HG03108 (cell line): ENCODE data around the gene EIF4G3.
"Not testable (repeated sequence)": the region's sequence is repeated elsewhere in the genome, so short reads cannot be mapped to it uniquely, and the experiment has no call there.

Experiments used
- ATAC-seq: cut with Tn5 transposase; IDR thresholded peaks from one replicate; pipeline ENCODE4 v1.9.1; 2021; ENCODE audit warnings: moderate library complexity; ENCODE audit not compliant: unreplicated experiment

Gene EIF4G3

GRCh38 chr1:20846461-20847374, 330.0 kb downstream of the EIF4G3 start:
- ATAC-seq, result no peak

- ATAC-seq, result no peak
Observed at GRCh38 chr1:20840731-20841130, 336.0 kb downstream of the EIF4G3 start.

GRCh38 chr1:20837554-20838192, 339.0 kb downstream of the EIF4G3 start:
- ATAC-seq, result no peak

- ATAC-seq, result no peak
Observed at GRCh38 chr1:20836230-20836629, 340.5 kb downstream of the EIF4G3 start.

DNA sequence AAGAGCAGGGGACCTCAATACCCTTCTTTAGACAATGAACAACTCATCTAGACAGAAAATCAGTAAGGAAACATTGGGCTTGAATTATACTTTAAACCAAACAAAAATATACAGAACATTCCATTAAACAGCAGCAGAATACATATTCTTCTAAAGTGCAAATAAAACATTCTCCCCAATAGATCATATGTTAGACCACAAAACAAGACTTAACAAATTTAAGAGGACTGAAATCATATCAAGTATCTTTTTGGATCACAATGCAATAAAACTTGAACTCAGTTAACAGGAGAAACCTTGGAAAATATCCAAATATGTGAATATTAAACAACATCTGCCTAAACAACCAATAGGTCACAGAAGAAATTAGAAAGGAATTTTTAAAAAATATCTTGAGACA, 341.9 kb downstream of the EIF4G3 start:
- ATAC-seq, result no peak

GRCh38 chr1:20834192-20834591, 342.5 kb downstream of the EIF4G3 start:
- no peak for ATAC-seq

GRCh38 chr1:20830378-20830777, 346.3 kb downstream of the EIF4G3 start:
- no peak for ATAC-seq

- ATAC-seq, result no peak
Observed at GRCh38 chr1:20829946-20830345, 346.8 kb downstream of the EIF4G3 start.

DNA sequence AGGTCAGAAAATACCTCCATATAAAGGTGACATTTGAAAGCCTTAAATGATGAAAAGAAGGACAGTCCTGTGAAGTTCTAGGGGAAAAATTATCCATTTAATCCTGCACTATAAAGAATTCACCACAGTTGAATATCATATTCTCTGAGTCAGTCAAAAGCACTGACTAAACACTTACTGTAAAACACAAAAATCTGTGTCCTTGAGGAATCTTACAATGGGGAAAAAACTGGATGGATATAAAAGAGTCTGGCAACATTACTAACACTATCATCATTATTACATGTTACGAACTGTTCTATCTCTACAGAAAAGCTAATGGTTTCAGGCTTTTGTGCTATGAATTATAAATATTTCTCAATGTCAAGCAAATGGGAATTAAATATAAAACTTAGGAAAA, 347.2 kb downstream of the EIF4G3 start:
- ATAC-seq, result no peak

DNA sequence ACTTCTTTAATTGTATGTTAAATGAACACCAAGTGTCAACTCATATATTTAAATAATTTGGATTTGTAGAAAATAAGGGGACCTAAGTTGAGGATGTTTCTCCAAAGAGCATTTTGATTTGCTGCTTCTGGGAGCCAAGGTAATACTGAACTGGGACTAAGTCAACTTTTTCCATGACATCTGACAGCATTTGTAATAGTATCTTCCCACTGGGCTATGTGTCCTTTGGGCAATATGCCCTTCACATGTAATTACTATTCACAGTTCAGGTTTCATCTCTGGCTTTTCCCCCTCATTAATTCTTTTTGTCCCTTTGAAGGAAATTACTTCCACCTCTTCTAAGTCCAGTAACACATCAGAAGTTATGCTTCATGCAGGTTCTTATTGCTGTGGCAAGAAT, 352.9 kb downstream of the EIF4G3 start:
- ATAC-seq, result no peak

GRCh38 chr1:20821466-20821865, 355.2 kb downstream of the EIF4G3 start:
- no peak for ATAC-seq

GRCh38 chr1:20819818-20820217, 356.9 kb downstream of the EIF4G3 start:
- ATAC-seq, result no peak

GRCh38 chr1:20814534-20814871, 362.2 kb downstream of the EIF4G3 start:
- no peak for ATAC-seq

DNA sequence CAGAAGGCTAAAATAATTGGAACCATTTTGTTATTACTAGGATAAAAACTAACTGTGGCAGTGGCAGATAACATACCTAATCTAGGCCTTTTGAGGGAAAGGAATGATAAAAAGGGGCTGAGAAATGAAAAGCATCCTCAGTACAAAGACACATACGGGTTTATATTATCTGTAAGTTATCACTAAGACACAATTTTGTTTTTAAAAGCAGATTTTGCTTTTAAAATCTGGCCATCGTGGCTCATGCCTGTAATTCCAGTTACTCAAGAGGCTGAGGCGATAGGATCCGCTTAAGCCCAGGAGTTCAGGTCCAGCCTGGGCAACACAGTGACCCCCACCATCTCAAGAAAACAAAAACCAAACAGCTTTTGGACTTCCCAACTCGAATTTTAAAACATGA, 364.8 kb downstream of the EIF4G3 start:
- ATAC-seq, result no peak

- ATAC-seq, result no peak
Observed at GRCh38 chr1:20793236-20793635, 383.5 kb downstream of the EIF4G3 start.

DNA sequence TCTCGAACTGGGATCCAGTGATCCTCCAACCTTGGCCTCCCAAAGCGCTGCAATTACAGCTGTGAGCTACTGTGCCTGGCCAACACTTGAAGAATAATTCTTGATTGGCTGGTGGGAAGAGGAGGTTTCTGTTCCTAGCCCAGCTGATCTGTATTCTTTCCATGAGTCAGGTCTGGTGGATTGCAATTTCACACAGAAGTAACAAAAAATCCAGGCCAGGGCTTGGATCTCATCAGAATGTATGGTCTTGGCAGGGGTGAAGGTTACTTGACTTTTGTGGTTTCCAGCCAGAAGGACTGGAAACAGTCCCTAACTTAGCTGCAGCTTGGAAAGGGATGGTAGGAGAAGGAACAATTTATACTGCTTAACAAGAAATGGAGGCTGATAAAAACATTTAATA, 384.5 kb downstream of the EIF4G3 start:
- no peak for ATAC-seq

DNA sequence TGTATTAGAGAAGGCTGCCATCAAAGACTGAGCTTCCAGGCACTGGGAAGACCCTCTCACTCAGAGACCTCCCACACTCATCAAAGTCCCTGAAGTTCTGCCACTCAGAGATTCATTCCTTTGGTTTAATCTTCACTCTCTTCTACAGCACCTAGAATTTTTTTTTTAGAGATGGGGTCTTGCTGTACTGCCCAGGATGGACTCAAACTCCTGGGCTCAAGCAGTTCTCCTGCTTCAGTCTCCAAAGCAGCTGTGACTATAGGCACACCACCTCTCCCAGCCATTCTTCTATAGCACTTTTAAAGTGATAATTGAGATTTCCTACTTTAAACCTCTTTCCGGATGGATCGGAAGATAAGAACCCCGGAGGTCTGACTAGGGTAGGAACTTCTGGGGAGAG, 385.9 kb downstream of the EIF4G3 start:
- no peak for ATAC-seq

DNA sequence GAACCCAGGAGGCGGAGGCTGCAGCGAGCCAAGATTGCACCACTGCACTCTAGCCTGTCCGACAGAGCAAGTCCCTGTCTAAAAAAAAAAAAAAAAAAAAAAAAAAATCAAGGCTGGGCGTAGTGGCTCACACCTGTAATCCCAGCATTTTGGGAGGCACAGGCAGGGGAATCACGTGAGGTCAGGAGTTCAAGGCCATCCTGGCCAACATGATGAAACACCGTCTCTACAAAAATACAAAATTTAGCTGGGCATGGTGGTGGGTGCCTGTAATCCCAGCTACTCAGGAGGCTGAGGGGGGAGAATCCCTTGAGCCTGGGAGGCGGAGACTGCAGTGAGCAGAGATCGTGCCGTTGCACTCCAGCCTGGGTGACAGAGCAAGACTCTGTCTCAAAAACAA, 387.1 kb downstream of the EIF4G3 start:
- ATAC-seq, result not testable (repeated sequence)

- ATAC-seq, result no peak
Observed at GRCh38 chr1:20787840-20788795, 388.6 kb downstream of the EIF4G3 start.

GRCh38 chr1:20787029-20787839, 389.5 kb downstream of the EIF4G3 start, which contains the start of gene HP1BP3:
TSS of gene HP1BP3 (minus strand) at chr1:20787307. CDS start at chr1:20780440, 6,867 bp downstream.
- ATAC-seq, result peak; percentile 39
